ENCODE data around the gene LDLRAD3.

Gene LDLRAD3

GRCh38 chr11:36224209-36224882 lies 280.5 kb downstream of the LDLRAD3 start:
- no peak for DNase-seq

- DNase-seq: no peak
Measured at GRCh38 chr11:36227044-36227443, 283.2 kb downstream of the LDLRAD3 start.

GRCh38 chr11:36228689-36229088 lies 284.8 kb downstream of the LDLRAD3 start:
- DNase-seq: no peak

GRCh38 chr11:36229091-36229705 lies 285.3 kb downstream of the LDLRAD3 start:
- DNase-seq: no peak

GRCh38 chr11:36230779-36231699 lies 287.2 kb downstream of the LDLRAD3 start:
- no peak for DNase-seq

GRCh38 chr11:36233204-36233603 lies 289.3 kb downstream of the LDLRAD3 start:
- DNase-seq: no peak

GRCh38 chr11:36234825-36235224 lies 291.0 kb downstream of the LDLRAD3 start:
- no peak for DNase-seq

- no peak for DNase-seq
Measured at GRCh38 chr11:36235750-36236149, 291.9 kb downstream of the LDLRAD3 start.

GRCh38 chr11:36237391-36237790 lies 293.5 kb downstream of the LDLRAD3 start:
- no peak for DNase-seq

- peak; percentile 41 for DNase-seq
Measured at GRCh38 chr11:36238036-36238631, 294.3 kb downstream of the LDLRAD3 start.

- DNase-seq: no peak
Measured at GRCh38 chr11:36238881-36239280, 295.0 kb downstream of the LDLRAD3 start.

- no peak for DNase-seq
Measured at GRCh38 chr11:36239636-36240035, 295.8 kb downstream of the LDLRAD3 start.

- DNase-seq: no peak
Measured at GRCh38 chr11:36240173-36240572, 296.3 kb downstream of the LDLRAD3 start.

- no peak for DNase-seq
Measured at GRCh38 chr11:36240801-36241200, 296.9 kb downstream of the LDLRAD3 start.

GRCh38 chr11:36241497-36241896 lies 297.6 kb downstream of the LDLRAD3 start:
- DNase-seq: peak; percentile 45

- DNase-seq: no peak
Measured at GRCh38 chr11:36243641-36244040, 299.8 kb downstream of the LDLRAD3 start.

- DNase-seq: no peak
Measured at GRCh38 chr11:36247493-36247892, 303.6 kb downstream of the LDLRAD3 start.

GRCh38 chr11:36248436-36248835 lies 304.6 kb downstream of the LDLRAD3 start:
- peak; percentile 66 for DNase-seq

- DNase-seq: peak; percentile 87
Measured at GRCh38 chr11:36249246-36249645, 305.4 kb downstream of the LDLRAD3 start.

- DNase-seq: no peak
Measured at GRCh38 chr11:36251823-36252222, 308.0 kb downstream of the LDLRAD3 start.

GRCh38 chr11:36253238-36253637 lies 309.4 kb downstream of the LDLRAD3 start:
- DNase-seq: no peak

GRCh38 chr11:36254713-36255112 lies 310.9 kb downstream of the LDLRAD3 start:
- DNase-seq: no peak

- peak; percentile 51 for DNase-seq
Measured at GRCh38 chr11:36257351-36257750, 313.5 kb downstream of the LDLRAD3 start.
